Measurements from ENCODE around the gene OGA. TPM values are rescaled to one million over a fixed set of nuclear protein-coding genes. Genes with fewer than 3 reads are reported as not detected.

OGA gene
- total and polyA plus RNA-seq, 9 of the 15 experiments (the other 6 are each of a cell fraction or from before 2014, with no cell fraction given) = 13.5 to 73.5 (median 59.5) TPM

DNA sequence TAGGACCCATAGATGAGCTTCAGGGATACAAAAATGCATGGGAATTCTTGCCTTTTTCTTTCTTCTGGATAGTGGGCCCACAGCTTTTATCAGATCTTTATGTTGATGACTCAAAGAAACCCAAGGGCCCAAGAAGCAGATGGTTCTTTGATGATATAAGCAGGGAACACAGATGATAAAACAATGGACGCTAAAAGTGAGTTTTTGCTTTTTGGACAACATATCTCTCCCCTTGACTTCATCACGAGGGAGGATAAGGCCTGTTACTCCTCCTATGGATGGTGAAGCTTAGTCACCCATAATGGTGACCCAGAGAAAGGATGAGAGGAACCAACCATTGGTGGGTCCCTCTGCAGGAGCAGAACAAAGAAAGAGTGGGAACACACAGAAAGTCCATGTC lies 6.5 kb upstream of the OGA start (continued):
- TF ChIP-seq, protein P1, sequence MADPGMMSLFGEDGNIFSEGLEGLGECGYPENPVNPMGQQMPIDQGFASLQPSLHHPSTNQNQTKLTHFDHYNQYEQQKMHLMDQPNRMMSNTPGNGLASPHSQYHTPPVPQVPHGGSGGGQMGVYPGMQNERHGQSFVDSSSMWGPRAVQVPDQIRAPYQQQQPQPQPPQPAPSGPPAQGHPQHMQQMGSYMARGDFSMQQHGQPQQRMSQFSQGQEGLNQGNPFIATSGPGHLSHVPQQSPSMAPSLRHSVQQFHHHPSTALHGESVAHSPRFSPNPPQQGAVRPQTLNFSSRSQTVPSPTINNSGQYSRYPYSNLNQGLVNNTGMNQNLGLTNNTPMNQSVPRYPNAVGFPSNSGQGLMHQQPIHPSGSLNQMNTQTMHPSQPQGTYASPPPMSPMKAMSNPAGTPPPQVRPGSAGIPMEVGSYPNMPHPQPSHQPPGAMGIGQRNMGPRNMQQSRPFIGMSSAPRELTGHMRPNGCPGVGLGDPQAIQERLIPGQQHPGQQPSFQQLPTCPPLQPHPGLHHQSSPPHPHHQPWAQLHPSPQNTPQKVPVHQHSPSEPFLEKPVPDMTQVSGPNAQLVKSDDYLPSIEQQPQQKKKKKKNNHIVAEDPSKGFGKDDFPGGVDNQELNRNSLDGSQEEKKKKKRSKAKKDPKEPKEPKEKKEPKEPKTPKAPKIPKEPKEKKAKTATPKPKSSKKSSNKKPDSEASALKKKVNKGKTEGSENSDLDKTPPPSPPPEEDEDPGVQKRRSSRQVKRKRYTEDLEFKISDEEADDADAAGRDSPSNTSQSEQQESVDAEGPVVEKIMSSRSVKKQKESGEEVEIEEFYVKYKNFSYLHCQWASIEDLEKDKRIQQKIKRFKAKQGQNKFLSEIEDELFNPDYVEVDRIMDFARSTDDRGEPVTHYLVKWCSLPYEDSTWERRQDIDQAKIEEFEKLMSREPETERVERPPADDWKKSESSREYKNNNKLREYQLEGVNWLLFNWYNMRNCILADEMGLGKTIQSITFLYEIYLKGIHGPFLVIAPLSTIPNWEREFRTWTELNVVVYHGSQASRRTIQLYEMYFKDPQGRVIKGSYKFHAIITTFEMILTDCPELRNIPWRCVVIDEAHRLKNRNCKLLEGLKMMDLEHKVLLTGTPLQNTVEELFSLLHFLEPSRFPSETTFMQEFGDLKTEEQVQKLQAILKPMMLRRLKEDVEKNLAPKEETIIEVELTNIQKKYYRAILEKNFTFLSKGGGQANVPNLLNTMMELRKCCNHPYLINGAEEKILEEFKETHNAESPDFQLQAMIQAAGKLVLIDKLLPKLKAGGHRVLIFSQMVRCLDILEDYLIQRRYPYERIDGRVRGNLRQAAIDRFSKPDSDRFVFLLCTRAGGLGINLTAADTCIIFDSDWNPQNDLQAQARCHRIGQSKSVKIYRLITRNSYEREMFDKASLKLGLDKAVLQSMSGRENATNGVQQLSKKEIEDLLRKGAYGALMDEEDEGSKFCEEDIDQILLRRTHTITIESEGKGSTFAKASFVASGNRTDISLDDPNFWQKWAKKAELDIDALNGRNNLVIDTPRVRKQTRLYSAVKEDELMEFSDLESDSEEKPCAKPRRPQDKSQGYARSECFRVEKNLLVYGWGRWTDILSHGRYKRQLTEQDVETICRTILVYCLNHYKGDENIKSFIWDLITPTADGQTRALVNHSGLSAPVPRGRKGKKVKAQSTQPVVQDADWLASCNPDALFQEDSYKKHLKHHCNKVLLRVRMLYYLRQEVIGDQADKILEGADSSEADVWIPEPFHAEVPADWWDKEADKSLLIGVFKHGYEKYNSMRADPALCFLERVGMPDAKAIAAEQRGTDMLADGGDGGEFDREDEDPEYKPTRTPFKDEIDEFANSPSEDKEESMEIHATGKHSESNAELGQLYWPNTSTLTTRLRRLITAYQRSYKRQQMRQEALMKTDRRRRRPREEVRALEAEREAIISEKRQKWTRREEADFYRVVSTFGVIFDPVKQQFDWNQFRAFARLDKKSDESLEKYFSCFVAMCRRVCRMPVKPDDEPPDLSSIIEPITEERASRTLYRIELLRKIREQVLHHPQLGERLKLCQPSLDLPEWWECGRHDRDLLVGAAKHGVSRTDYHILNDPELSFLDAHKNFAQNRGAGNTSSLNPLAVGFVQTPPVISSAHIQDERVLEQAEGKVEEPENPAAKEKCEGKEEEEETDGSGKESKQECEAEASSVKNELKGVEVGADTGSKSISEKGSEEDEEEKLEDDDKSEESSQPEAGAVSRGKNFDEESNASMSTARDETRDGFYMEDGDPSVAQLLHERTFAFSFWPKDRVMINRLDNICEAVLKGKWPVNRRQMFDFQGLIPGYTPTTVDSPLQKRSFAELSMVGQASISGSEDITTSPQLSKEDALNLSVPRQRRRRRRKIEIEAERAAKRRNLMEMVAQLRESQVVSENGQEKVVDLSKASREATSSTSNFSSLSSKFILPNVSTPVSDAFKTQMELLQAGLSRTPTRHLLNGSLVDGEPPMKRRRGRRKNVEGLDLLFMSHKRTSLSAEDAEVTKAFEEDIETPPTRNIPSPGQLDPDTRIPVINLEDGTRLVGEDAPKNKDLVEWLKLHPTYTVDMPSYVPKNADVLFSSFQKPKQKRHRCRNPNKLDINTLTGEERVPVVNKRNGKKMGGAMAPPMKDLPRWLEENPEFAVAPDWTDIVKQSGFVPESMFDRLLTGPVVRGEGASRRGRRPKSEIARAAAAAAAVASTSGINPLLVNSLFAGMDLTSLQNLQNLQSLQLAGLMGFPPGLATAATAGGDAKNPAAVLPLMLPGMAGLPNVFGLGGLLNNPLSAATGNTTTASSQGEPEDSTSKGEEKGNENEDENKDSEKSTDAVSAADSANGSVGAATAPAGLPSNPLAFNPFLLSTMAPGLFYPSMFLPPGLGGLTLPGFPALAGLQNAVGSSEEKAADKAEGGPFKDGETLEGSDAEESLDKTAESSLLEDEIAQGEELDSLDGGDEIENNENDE (IDR thresholded peaks at IDR 0.05; ENCODE audit: low read depth, low read length) = no peak
- TF ChIP-seq RUNX1 (IDR thresholded peaks at IDR 0.05; ENCODE audit: low read depth) (no peak), KDM5B (IDR thresholded peaks at IDR 0.05; ENCODE audit: insufficient replicate concordance, low read depth, low read length) (no peak), ESRRB (CRISPR knock-in tag; IDR thresholded peaks at IDR 0.05; ENCODE audit: borderline replicate concordance) (no peak), JUNB (CRISPR knock-in tag; conservative IDR thresholded peaks at IDR 0.05) (no peak), ZBTB9 (CRISPR knock-in tag; IDR thresholded peaks at IDR 0.05) (no peak), SPI1 (IDR thresholded peaks at IDR 0.05; ENCODE audit: borderline replicate concordance, low read depth, low read length) (no peak), ZNF134 (CRISPR knock-in tag; conservative IDR thresholded peaks at IDR 0.05) (no peak), CREB1 (IDR thresholded peaks at IDR 0.05) (0 out of 2 replicates have a peak, but pooled peaks have one; percentile 29), CREB1 (CRISPR knock-in tag; IDR thresholded peaks at IDR 0.05) (no peak), ZNF175 (CRISPR knock-in tag; IDR thresholded peaks at IDR 0.05; ENCODE audit: low read depth) (no peak), HNRNPUL1 (IDR thresholded peaks at IDR 0.05; ENCODE audit: low read length) (no peak)

All from K562 (cell line).